Bone marrow (tissue), 2 donors: Measurements from ENCODE around the gene MPPED1.

Source experiments
- DNase-seq, 2 donors: peaks; one replicate each; lab custom pipeline; 2025; lab: John Stamatoyannopoulos, UW

MPPED1 gene

DNA sequence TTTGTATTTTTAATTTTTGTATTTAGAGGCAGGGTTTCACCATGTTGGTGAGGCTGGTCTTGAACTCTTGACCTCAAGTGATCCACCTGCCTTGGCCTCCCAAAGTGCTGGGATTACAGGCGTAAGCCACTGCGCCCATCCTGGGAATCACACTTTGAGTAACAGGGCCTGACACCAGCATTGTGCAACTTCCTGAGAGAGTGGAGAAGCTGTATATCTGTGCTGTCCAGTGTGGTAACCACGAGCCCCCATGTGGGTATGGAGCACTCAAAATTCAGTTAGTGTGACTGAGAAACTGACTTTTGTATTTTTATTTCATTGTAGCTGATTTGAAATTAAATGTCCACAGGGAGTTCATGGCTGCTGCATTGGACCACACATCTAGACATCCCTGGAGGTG lies 36.2 kb downstream of the MPPED1 start:
- DNase-seq: no peak

DNA sequence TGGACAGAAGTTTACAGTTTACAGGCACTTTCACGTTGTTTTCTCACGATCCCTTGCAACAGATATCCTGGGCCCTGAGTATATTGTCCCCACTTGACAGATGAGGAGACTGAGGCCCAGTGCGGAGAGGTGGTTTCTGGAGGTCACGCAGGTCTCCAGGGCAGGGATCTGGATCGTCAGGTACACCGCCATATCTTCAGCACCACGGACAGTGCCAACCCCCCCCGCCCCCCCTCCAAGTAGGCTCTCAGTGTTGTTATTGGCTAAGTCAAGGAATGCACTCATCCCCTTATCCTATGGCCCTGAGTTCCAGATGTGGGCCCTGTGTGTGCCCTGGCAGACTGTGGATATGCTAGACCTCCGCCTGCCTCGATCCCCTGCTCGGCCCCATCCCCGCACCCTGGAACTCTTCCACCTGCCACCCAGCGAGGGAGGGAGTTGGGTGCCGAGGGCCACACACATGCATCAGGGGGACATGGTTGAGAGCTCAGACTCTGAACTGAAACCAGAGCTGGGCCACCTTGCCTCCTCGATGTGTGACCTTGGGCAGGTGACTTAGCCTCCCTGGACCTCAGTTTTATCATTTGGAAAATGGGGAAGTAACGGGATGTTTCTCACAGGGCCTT lies 37.5 kb downstream of the MPPED1 start:
- DNase-seq: no peak

DNA sequence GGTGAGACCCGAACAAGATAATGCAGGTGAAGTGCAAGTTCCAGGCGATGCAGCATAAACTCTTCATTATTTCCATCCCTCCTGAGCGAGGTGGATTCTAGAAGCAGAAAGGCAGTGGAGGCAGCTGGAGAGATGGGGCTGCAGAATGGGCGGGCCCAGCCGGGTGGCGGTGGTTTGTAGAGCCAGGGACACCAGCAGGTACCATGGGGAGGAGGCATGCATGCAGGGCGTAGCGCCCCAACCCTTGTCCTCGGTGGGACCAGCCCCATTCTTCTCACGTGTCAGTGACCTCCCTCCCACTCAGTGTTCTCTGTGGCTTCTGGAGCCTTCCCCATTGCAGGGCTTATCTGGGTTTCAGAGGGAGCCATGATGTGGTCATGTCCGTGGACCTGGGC lies 38.0 kb downstream of the MPPED1 start:
- no peak for DNase-seq

DNA sequence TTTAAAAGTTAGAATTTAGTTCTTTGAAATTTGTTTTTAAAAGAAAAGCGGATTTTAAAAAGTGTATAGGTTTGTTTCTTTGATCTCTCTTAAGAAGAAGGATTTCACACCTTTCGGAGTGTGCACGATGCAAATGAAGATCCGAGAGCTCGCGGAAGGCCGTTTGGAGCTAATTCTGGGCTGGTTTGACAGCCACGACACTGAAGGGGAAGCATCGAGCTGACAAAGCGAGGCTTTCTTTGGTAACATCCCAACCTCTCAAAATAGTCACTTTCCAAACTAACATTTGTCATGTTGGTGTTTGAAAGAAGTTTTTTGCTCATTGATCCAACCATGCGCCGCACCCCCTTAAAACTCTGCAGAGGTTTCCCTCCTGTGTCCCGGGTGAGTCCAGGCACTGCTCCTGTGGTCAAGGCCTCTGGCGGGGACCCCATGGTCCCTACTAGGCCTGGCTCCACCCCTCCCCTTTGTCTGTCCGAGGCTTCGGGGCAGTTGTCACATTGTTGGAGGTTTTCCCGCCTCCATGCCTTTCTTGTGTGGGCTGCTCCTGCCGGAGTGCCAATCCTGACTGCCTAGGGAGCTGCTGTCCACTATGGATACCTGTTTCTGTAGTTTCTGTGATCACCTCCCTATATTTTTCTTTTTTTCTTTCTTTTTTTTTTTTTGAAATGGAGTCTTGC lies 39.7 kb downstream of the MPPED1 start:
- no peak for DNase-seq

DNA sequence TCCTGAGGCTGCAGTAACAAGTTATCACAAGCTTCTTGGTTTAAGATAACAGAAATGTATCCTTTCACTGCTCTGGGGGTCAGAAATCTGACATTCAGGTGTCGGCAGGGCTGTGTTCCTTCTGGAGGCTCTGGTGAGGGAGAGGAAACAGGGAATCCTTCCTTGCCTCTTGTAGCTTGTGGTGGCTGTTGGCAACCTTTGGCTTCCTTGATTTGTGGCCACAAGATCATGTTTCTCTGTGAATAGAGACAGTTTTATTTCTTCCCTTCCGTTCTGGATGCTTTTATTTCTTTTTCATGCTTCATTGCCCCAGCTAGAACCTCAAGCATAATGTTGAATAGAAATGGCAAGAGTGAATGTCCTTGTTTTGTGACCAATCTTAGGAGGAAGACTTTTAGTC lies 44.0 kb downstream of the MPPED1 start:
- DNase-seq: no peak

DNA sequence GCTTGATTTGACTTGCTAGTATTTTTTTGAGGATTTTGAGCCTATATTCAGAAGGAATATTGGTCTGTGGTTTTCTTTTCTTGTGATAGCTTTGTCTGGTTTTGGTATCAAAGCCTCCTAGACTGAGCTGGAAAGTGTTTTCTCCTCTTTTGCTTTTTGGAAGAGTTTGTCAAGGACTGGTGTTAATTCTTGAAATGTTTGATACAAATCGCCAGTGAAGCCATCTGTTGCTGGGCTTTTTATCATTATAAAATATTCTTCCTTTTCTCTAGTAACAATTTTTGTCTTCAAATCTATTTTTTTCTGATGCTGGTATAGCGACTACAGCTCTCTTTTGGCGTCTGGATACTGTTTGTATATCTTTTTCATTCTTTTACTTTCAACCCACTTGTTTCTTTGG lies 45.2 kb downstream of the MPPED1 start:
- no peak for DNase-seq

DNA sequence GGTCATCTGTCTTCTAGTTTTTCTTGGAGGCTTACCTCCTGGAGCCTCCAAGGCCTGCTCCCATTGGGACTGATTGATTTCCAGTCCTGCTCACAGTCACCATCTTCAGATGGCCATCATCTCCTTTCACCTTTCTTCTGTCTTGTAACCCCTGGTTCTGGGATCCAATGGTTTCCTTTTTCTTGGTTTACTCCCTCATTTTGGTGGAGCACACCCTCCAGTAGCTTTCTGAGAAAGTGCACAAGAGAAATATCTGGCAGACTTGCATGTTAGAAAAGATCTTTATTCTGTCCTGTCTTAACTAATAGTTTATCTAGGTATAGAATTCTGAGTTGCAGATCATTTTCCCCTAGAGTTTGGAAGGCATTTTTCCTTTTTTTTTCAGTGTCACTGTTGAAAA lies 50.9 kb downstream of the MPPED1 start:
- DNase-seq: no peak

DNA sequence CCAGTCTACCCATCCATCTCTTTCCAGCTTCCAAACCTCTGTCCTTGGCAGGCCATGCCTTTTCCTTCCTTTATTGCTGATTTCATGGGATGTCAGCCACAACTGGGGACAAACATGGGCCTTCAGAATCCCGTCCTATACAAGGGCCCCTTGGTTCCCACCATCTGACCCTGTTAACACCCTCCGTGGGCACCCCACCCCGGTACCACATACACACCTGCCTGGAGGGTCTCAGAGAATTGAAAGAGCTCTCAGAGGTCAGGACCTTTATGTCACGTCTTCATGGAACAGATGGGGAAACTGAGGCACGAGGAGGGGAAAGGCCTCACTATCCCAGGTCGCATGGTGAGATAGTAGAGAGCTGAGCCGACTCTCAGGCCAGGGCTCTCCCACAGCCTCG lies 53.0 kb downstream of the MPPED1 start:
- no peak for DNase-seq

DNA sequence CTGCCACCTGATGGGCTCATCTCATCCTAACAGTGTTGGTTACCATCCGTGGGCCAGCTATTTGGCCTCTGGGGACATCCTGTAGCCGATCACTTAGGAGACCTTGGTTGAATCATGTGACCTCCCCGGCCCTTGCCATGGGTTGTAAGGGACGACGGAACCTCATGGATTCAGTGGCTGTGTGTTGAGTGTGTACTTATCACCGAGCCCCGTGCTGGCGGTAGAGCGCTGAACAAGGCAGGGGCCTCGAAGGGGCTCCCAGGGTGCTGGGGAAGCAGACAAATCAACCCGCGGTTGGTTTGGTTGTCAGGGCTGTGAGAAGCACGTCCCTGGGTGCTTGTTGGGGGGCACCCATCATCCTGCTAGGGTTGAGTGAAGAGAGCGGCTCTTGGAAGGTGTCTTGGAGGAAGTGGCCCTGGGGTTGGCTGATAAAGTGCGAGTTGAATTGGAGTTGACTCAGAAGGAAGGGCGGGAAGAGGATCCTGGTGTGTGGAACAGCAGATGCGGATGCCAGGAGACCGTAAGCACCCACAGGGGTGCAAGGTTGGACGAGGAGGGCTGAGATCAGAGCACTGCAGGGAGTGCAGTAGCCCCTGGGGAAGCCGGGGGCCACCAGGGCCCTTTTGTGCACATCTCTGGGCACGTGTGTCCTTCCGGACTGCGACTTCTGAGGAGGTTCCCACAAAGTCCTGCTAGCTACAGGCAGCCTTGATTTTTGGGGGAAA lies 53.6 kb downstream of the MPPED1 start:
- DNase-seq: no peak

DNA sequence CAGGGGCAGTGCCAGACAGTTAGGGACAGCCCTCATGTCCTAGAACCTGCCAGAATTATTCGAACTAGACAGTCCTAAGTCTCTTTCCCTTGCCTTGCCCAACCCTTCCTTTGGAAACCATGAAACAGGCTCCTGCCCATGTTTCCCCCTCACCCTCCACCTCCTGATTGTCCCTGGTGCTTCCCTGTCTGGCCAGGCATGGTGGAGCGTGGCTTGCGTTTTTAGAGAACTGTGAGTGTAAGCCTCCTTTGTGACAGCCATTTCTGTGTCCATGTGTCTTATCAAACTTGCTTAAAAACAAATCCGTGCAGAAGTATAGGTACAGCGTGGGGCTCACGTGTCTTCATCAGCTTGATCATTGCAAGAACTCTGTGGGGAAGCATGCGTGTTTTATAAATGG lies 54.9 kb downstream of the MPPED1 start:
- DNase-seq: no peak

DNA sequence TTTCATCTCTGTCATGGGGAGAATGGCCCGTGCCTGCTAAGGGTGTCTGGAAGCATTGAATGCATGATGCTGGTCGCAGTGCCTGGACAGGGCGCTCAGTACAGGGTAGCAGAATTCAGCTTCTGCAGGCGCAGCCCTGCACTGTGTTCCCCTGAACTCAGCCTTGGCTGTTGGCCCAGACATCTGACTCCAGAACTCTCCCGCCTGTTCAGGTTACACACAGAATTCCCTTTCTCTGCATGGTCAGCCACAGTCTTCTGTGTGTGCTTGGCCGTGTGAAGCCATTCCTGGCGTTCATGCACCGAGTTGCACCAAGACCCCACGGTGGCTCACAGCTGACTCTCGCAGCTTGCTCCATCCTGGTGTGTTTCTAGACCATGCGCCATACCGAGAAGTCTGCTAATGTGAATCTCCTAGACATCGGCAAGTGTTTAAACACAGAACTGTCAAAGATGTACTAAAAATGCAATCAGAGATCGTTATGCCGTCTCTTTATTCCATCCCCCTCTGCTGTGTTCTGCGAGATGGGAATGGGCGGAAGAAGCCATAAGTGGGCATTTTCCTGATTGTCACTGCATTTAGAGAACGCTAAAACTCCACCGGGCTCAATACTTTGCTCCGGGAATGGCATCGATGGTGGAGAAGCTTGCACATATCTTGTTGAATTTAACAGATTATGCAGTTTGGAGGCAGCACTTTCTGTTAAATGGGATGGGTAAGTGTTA lies 55.6 kb downstream of the MPPED1 start:
- no peak for DNase-seq

DNA sequence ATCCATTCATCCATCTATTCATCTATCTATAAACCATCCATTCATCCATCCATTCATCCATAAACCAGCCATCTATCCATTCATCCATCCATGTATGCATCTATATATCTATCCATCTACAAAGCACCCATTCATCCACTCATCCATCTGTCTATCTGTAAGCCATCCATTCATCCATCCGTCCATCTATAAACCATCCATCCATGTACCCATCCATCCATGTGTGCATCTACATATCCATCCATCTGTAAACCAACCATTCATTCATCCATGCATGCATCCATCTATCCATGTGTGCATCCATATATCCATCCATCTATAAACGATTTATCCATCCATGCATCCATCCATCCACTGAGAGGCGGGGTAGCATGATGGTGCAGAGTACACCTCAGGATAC lies 58.4 kb downstream of the MPPED1 start:
- DNase-seq: no peak

DNA sequence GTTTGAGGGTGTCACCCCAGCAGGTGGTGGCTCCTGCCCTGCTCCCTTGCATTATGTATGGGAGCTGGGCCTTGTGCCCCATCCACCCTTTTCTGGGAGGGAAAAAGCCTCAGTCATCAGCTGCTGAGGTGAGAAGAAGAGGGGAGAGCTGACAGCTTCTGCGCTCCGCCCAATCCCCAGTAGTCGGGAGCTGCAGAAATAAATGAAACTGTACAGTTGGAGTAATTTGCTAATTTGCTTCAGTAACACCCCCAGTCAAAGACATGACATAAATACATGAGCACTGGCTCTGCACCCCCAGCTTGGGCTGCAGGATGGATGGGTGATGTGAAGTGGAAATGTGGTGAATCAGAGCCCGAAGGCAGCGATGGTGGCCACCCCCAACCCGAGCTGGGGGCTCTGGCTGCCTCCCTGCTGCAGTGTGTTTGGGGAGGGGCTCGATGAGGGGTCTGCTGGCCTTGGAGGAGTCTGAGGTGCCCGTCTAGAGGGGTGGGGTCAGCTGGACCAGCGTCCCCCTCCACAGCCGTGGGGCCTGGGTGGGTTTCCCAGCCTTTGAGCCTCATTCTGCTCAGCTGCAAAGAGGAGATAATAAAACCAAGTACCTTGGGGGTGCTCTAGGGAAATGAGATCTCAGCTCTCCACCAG lies 59.2 kb downstream of the MPPED1 start:
- no peak for DNase-seq

DNA sequence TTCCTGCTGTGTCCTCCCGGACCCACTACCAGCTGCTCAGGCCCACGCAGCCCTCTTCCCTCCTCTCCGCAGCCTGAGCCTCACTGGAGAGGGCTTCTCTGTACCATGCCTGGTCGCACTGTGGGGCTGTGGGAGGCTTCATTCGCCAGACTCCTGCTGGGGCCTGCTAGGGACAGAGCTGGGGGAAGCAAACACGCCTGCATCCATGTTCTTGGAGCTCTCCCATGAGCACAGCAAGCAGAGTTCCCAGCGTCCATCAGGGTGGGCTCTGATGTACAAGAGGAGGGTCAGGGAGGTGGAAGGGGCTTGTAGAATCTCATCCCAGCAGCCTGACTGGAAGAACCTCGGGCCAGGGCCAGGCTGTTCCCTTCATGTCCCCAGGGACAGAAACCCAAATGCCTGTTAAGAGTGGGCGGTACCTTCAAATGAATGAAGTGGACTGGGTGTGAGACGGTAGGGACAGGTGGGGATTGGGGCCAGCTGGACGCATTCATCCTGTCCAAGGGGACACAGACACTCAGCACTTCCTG lies 59.9 kb downstream of the MPPED1 start:
- no peak for DNase-seq

DNA sequence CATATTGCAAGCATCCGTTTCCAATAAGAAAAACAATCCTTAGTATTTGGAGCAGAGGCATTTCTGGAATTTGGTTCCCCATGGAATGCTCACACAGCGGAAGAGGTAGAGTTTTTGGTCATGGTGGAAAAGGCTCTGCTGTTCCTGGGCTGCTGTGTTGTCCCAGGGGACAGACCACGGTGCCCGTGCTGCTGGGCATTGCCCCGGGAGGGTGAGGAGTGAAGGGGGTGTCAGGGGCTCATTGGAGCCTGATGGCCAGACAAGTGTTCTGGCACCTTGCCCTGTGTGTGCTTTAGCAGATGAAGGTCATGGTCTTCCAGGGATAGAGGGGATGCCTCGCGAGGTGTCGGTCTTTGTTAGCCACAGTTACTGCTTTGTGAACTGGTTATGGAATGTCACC lies 61.2 kb downstream of the MPPED1 start:
- no peak for DNase-seq

DNA sequence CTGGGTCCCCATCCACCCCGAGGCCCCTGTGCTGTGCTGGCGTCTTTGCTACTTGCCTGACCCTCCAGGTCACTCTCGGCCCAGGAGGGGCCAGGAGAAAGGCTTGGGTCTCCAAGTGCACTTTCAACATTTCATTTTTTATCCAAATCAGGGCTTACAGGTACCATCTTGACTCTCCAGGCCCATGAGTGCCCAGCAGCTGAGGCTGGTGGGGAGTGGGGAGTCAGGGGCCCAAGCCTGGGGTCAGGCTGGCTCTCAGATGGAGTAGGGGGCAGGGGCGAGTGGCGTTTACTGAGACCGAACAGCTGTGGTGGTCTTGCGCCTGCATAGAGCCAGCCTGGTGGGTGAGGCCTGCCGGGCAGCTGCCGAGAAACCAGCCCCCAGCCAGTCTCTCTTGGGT lies 61.6 kb downstream of the MPPED1 start:
- no peak for DNase-seq

DNA sequence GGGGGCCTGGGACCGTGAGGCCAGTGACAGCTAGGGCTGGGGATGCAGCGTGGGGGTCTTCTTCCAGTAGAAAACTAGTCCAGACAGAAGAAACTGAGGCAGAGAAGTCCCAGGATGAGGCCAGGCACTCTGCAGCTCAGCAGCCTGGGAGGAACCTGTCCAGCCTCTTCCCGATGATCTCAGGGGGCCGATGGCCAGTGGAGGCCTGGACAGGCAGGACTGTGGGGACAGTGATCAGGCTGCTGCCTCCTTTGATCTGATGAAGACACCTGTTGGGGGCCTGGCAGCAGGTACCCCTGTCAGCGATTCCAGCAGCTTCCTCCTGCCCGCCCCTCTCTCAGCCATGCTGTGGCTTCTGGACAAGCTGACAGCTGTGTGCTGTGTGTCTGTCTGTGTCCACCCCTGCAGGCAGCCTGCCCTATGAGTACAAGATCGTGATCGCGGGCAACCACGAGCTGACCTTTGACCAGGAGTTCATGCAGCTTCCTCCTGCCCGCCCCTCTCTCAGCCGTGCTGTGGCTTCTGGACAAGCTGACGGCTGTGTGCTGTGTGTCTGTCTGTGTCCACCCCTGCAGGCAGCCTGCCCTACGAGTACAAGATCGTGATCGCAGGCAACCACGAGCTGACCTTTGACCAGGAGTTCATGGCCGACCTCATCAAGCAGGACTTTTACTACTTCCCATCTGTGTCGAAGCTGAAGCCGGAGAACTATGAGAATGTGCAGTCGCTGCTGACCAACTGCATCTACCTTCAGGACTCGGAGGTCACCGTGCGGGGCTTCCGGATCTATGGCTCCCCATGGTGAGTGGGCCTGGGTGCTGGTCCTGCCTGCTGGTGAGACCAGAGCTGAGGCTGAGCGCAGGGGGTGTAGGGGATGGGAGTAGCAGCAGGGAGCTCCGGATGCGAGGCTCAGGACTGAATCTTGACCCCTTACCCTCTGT lies 62.6 kb downstream of the MPPED1 start:
- no peak for DNase-seq

DNA sequence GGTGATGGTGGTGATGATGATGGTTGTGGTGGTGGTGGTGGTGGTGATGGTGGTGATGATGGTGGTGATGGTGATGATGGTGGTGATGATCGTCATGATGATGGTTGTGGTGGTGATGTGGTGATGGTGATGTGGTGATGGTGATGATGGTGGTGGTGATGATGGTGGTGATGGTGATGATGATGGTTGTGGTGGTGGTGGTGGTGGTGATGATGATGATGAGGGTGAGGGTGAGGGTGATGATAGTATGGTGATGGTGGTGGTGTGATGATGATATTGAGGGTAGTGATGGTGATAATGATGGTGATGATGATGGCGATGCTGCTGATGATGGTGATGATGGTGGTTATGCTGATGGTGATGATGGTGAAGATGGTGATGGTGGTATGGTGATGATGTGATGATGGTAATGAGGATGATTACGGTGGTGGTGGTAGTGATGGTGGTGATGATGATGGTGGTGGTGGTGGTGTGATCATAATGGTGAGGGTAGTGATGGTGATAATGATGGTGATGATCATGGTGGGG lies 63.8 kb downstream of the MPPED1 start:
- DNase-seq: no peak

DNA sequence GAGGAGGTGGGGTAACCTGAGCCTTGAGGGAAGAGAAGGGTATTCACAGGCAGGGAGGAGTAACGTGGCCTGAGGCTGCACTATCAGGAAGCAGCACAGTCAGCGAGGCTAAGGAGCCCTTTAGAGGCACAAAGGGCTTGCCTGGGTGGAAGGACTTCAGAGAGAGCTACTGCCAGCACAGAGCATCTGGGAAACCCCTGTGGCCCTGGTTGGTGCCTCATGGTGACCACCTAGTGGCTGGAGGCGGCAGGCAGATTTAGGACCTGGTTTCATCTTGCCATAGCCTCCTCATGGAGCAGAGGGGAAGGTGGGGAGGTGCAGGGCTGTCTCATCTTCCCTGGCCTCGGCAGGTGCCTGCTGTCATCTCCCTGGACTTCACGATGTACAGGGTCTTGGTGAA lies 64.5 kb downstream of the MPPED1 start:
- DNase-seq: no peak
